ENCODE data around the gene IFT88.

IFT88 gene

DNA sequence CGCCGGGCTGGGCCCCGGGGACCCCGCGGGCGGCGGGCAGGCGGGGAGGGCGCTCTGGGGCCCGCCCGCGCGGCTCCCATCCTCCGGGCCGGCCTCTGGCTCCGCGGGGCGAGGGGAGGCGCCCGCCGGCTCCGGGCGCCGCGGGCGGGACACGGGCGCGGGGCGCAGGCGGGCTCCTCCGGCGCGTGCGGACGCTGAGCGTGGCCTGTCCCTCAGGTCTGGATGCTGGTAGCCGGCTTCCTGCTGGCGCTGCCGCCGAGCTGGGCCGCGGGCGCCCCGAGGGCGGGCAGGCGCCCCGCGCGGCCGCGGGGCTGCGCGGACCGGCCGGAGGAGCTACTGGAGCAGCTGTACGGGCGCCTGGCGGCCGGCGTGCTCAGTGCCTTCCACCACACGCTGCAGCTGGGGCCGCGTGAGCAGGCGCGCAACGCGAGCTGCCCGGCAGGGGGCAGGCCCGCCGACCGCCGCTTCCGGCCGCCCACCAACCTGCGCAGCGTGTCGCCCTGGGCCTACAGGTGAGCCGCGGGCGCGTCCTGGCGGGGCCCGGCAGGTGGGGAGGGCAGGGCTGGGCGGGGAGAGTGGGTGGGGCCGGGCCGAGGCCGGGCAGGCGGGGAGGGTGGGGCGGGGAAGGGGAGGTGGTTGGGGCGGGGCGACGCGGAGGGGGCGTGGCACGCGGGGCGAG lies 137.0 kb downstream of the IFT88 start:
- Histone ChIP-seq H3K4me3 (peak overlapping the region; percentile 83), H3K27ac (peak overlapping the region in 1 of 2 donors; percentile 84)
- TF ChIP-seq, protein P1, sequence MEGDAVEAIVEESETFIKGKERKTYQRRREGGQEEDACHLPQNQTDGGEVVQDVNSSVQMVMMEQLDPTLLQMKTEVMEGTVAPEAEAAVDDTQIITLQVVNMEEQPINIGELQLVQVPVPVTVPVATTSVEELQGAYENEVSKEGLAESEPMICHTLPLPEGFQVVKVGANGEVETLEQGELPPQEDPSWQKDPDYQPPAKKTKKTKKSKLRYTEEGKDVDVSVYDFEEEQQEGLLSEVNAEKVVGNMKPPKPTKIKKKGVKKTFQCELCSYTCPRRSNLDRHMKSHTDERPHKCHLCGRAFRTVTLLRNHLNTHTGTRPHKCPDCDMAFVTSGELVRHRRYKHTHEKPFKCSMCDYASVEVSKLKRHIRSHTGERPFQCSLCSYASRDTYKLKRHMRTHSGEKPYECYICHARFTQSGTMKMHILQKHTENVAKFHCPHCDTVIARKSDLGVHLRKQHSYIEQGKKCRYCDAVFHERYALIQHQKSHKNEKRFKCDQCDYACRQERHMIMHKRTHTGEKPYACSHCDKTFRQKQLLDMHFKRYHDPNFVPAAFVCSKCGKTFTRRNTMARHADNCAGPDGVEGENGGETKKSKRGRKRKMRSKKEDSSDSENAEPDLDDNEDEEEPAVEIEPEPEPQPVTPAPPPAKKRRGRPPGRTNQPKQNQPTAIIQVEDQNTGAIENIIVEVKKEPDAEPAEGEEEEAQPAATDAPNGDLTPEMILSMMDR (IDR thresholded peaks at IDR 0.05), result peak; percentile 45
- no peak for DNase-seq (ENCODE audit: low spot score)

DNA sequence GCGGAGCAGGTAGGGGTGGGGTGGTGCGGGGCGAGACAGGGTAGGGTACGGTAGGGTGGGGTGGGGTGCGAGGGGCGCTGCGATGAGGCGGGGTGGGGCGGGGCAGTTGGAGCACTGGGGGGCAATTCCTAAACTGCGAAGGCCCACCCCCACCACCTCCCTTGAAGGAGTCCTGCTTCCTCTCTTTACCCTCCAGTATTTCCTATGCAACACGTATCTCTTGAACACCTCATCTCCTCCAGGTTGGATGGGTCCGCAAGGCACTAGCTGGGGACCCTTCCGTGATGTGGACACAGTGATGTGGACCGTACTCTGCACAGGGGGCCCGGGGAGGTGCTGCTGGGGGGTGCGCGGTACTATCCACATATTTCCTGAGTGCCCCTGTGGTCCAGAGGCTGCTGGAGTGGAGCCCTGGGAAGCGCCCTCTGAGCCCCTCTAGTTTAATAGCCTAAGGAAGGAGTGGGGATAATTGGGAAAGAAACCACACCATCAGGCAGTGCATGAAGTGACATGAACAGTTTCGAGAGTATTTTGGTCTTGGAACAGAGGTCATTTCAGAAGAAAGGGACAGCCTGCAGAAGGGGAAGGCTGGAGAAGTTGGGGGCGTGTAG lies 137.6 kb downstream of the IFT88 start:
- Histone ChIP-seq H3K27ac (peak overlapping the region in 1 of 2 donors; percentile 84), H3K4me3 (peak overlapping the region; percentile 83)
- no peak for DNase-seq (ENCODE audit: low spot score)
- TF ChIP-seq, protein P1 (IDR thresholded peaks at IDR 0.05), result no peak

DNA sequence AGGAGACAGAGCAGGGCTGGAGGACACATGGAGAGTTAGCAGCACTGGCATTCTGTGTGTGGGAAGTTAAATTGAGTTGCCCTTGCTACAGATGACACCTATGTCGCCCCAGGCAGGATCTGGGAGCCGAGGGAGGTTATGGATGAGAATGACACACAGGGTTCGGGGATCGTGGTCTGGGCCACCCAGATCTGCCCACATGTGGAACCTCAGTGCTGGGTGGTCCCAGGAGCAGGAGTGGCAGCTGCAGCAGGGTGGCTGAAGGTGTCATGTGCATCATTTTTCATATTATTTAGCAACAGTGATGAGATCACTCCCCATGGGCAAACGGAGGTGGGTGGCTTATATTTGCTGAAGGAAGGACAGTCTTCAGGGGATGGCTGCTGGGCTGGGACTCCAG lies 139.7 kb downstream of the IFT88 start:
- no peak for DNase-seq (ENCODE audit: low spot score)
- TF ChIP-seq, protein P1 (IDR thresholded peaks at IDR 0.05), result no peak
- H3K27ac ChIP-seq, result no peak overlapping the region

DNA sequence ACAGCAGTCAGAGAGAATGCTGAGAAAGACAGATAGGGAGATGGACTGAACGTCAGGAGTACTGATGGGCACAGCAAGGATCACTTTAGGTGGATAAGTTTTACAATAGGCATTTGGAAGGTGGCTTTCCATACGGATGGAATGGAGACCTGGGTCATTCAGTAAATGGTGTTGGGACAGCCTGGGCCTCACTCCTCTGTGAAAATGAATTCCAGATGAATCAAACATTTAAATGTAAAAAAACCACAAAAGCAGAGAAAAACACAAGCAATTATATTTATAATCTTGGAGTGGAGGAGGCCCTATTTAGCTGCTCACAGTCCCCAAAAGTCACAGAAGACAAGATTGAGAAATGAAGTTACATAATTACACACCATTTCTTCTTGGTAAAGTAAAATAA lies 141.3 kb downstream of the IFT88 start:
- DNase-seq (ENCODE audit: low spot score), result no peak
- Histone ChIP-seq H3K4me3 (no peak overlapping the region), H3K27ac (peak overlapping the region in 1 of 2 donors; percentile 29)
- TF ChIP-seq, protein P1 (IDR thresholded peaks at IDR 0.05), result no peak

More for the DNA sequence above, 139.7 kb downstream of the IFT88 start:
- no peak overlapping the region for H3K4me3 ChIP-seq

DNA sequence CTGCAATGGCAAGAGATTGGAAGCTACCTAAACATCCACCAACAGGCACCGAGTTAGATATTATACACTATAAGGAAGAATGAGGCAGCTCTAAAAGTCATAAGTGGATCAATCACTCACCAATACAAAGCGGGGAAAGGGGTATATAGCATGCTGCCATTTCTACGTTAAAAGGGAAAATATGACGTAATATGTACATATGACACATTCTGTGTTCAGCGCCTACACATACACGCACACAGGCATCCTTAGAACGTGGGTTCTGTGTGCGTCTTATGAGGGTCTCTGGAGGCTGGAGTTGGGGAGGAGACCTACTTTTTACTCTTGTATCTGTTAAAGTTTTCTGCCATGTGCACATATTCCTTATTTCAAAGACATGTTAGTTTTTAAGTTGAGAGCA lies 142.4 kb downstream of the IFT88 start:
- TF ChIP-seq, protein P1 (IDR thresholded peaks at IDR 0.05), result no peak
- Histone ChIP-seq H3K4me3 (no peak overlapping the region), H3K27ac (peak overlapping the region in 1 of 2 donors; percentile 79)
- DNase-seq (ENCODE audit: low spot score), result no peak

DNA sequence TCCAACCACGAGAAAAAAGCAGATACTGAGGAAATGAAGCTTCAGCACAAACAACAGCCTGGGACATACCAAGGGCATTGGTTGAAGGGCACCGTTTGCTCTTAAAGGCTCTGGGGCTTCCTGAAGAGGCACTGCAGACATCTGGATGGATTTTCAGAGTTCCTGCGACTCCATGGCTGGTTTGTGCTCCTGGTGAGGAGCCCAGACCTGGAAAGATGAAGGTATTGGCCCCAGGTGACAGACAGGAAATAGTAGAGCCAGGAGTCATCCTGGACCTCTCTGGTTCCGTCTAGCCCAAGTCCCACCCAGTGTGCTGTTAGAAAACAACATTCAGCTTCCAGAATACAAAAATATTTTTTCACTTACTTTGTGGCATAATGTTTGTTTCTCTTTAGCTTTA lies 142.8 kb downstream of the IFT88 start:
- no peak overlapping the region for H3K4me3 ChIP-seq
- no peak for DNase-seq (ENCODE audit: low spot score)
- peak overlapping the region in 1 of 2 donors; percentile 79 for H3K27ac ChIP-seq
- TF ChIP-seq, protein P1 (IDR thresholded peaks at IDR 0.05), result no peak
